GM18511 (cell line): ENCODE measurements around the gene AGPAT1.
A peak's percentile ranks its signal among the peaks of the same experiment; 100 is the strongest.
"Not testable (repeated sequence)": the region's sequence is repeated elsewhere in the genome, so short reads cannot be mapped to it uniquely, and the experiment has no call there.

Experiments
- ATAC-seq: cut with Tn5 transposase; IDR thresholded peaks from one replicate; pipeline ENCODE4 v1.9.1; 2021; ENCODE audit warnings: mild to moderate bottlenecking, moderate library complexity; ENCODE audit not compliant: unreplicated experiment

The AGPAT1 gene

DNA sequence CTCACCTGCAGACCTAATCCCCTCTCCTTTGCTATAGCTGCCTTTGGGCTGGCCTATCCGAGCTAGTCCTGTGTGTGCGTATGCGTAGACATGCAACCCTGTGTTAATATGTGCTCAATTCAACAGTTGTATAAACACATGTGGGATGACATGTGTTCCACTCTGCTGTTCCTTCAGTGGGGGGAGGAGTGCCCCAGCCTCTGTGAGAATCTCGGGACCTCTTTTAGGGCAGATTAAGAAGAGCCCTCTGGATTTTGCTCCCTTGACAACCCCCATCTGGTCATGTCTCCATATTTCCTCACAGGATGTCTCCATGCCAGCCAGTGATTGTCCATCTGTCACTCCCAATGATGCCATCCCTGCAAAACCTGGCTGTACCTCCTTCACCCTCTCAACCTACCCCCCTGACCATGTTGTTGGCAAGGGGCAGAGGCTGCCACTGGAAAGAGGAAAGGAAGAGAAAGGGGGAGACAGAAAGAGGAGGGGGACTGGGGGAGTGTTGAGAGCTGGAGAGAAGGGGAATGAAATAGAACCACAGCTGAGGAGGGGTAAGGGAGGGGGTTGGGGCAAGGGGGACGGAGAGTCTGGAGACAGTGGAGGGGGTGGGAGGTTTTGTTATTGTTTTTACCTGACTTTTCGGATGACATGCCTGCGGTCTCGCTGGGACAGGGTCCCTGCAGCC lies 24.6 kb downstream of the AGPAT1 start:
- ATAC-seq: no peak

DNA sequence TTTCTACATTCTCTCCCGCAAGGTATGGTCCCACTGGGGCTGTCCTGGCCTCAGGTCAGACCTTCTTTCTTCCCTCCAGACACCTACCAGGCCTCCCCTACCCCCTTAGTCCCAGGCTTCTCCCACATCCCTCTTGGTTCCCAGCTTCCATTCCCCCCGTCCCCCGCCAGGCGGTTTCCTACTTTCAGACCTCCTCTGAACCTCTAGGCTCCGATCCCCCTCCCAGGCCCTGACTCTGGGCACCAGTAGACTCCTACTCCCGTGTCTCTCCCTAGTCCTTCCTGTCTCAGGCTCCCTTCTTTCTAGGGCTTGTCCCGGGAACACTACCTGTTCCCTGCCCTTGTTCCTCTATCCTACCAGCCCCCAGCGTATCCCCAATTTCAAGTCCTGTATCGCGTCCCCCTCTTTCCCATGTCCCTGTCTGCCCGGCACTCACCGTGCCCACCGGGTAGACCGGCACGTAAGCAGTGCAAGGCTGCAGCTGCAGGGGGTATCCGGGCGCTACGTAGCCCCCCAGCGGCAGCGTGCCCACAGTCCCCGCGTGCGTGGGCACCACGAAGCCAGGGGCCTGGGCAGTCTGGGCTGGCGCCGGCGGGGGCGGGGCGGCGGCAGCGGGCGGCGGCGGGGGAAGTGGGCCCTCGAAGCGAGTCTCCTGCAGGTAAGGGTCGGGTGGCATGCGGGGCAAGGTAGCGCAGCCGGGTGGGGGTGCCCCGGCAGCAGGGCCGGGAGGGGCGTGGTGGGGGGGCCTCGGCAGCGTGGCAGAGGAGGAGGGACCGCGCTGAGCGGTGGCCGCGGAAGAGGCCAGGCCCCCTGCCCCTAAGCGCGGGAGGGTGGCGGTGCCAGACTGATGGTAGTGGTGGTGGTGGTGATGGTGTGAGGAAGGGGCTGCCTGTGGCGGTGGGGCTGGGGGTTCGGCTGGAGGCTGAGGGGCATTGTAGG lies 25.7 kb downstream of the AGPAT1 start:
- no peak for ATAC-seq

DNA sequence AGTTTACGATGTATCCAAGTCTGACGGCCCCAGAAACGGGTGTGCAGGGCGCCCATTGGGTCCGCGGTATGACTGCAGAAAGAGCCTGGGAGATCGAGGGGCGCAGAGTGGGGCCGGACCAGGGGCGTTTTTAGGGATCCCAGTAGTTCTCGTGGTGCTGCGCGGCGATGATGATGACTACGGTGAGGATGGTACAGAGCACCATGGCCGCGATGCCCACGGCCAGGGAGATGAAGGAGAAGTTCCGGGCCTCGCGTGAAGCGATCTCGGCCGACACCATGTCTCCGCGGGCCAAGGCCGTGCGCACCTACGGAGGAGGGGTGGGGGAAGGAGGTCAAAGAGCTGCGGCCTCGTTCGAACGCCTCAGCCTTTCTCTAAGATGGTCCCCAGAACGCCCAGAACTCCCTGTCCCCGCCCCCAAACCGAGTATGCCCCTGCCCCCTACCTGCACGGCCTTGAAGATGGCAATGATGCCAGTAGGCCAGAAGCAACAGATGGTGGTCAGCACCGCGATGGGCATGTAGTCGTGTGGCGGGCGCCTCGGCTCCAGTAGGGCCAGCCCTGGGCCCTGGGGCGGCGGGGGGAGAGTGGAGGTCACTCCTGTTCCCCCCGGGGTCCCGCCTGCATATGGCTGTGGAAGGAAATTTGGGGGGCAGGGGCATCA lies 26.7 kb downstream of the AGPAT1 start:
- ATAC-seq: no peak

DNA sequence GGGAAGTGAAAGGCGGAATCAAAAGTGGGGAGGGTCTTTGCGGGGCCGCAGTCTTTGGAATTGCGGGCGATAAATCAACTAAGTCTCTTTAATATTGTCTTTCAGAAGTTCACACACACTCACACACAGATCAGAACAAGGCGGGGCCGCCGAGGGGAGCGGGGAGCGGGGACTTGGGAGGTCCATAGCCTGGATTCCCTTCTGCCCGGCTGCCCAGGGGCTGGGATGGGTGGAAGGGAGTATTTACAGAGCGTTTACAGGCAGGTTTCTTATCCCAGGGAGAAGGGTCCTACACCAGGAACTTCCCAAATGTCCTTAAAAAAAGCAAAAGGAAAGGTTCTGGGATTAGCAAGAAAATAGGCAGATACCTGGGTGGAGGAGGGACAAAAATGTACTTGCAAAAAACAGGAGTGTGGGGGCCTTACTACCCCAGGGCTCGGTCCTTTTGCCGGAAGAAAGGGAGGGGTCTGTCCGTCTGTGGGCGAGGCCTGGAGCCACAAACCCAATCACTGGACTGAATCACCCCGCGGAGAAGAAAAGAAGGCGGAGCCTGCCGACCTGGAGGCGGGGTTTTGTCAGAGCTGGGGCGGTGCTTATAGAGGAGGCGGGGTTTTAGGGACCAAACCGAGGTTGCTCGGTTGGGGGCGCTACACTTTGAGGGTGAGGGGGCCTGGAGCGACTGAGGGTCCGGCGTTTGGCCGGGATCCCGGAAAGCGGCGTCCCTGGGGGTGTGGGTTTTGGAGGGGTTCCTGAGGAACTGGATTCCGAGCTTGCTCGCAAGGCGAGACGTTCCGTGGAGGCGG lies 27.4 kb downstream of the AGPAT1 start:
- ATAC-seq: no peak

DNA sequence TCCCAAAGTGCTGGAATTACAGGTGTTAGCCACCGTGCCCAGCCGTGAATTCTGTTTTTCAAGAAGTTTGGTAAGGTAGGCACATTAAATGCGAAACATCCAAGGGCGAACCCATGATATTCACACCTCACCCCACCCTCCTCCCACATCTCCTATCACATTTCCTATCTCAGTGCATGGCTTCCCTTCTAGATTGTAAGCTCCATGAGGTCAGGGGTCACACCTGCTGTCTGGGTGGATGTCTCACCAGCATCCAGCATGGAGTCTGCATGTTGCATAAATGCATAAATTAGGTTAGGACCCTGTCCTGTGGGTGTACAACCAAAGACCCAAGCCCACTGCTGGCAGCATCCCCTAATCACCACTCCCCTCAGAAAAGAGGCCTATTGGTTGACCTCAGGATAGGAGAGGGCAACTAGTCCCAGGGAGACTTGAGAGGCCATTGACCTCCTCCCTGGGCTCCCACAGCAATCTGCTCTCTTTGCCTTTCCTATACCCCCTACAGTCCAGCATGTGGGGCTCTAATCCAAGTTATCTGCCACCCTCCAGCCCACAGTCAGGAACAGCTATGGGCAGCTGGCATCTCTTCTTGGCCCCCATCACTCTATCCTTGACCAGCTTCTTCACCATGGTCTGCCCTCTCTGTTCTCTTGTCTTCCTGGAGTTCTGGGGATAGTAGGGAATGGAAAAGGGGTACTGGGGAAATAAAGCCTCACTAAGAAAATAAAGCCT lies 28.3 kb downstream of the AGPAT1 start:
- no peak for ATAC-seq

DNA sequence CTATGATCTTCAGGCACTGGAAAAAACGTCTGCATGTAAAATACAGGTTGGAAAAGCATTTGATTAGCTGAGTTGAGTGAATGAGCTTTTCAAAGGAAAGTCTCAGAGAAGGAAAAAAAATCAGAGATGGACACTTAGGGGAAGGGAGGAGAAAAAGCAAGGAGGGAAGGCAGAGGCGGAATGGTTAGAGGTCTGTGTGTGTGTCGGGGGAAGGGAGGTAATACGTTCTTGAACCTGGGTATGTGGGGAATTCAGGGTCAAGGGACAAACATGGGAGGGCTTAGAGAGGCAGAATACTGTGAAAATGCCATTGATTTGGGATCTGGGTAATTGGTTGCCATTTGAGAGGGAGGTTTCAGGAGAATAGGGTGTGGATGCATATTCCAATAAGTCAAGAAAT lies 29.2 kb downstream of the AGPAT1 start:
- ATAC-seq: no peak

DNA sequence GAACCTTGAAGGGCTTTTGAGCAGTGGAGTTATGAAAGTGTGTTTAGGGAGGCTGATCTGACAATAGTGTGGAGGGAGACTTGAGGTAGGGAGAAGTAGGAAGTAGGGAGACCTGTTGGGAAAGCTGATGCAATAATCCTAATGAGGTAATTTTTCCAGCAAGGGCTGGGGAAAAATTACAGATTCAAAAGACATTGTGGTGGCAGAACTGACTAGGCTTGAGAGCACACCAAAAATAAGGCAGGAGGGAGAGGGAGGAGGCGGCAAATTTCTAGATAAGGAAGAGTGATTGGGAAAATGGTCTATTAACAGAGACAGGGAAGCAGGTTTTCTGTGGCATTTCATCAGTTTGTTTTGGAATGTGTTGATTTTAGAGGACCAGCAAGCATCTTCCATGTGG lies 29.6 kb downstream of the AGPAT1 start:
- no peak for ATAC-seq

DNA sequence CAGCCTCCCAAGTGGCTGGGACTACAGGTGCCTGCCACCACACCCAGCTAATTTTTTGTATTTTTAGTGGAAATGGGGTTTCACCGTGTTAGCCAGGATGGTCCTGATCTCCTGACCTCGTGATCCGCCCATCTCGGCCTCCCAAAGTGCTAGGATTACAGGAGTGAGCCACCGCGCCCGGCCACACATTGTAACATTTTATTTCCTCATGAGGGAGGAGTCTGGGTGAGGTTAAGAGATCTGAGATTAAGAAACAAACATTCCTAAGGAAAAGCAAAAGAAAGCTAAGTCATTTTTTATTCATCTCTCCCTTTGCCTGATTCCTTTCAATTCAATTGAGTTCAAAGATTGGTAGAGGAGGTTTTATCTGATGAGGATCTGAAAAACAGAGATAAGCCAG lies 31.6 kb downstream of the AGPAT1 start:
- ATAC-seq: not testable (repeated sequence)

DNA sequence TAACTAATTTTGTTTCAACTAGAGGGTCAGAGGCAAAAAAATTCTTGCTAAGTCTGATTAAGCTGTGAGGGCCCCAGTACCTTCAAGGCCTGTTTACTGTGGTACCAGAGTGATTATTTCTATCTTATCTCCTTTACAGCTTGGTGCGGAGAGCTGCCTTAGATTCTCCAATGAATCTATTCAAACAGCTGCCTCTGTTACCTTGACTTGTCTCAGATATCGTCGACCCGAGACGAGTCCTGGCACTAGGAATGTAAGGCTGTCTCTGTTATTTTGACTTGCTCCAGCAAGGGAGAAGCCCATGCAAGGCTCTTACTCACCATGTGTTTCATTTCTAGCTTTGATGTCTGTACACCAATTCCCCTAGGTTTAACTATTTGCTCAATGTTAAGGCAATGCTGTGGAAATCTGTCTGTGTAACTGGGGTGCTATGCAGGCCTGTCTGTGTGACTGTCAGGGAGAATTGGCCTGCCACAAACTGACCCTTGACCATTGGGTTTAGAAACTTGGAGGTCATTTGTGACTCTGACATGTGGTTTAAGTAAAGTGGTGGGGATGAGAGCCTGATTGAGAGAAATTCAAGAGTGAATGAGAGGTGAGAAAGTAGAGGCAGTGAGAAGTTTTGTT lies 35.4 kb downstream of the AGPAT1 start:
- no peak for ATAC-seq

DNA sequence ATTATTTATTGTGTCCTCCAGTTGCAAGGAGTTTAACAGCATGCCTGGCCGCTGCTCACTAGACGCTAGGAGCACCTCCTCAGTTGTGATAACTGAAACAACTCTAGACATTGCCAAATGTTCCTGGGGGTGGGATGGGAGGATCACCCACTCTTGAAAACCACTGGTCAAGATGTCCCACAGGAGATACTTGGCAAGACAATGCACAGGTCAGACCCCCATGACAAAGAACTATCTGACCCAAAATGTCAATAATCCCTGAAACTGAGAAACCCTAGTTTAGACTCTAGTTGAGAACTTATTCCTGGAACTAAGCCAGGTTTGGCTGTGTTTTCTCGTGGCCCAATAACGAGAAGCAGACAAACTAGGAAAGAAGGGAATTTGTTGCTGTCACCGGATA lies 36.3 kb downstream of the AGPAT1 start:
- ATAC-seq: no peak

DNA sequence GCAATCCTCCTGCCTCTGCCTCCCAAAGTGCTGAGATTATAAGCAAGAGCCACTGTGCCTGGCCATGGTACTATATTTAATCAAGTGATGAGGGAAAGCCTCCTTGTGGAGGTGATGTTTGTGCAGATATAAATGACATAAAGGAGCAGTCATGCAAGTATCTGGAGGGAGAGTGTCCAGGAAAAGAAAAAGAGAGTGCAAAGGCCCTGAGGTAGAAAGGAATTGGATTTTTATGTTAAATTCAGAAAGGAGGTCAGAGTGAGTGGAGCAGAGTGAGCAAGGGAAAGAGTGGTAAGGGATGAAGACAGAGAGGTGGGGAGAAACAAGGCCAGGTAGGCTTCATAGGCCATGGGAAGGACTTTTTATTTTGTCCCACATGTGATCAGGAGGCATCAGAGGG lies 38.4 kb downstream of the AGPAT1 start:
- no peak for ATAC-seq

DNA sequence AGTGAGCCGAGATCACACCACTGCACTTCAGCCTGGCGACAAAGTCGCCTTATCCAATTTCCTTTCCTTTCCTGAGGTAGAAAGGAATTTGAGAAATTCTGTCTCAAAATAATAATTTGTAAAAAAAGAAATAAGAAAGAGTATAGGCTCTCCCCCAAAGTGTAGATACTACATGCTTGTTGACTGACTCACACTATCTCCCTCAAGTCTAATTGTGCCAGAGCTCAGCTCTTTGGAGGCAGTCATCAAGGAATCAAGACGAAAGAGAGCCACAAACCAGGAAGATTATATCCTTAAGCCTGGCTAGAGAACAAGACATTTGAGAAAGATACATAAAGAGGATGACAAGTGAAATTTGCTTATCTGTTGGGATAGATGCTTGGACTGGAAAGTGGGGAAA lies 42.1 kb downstream of the AGPAT1 start:
- no peak for ATAC-seq

DNA sequence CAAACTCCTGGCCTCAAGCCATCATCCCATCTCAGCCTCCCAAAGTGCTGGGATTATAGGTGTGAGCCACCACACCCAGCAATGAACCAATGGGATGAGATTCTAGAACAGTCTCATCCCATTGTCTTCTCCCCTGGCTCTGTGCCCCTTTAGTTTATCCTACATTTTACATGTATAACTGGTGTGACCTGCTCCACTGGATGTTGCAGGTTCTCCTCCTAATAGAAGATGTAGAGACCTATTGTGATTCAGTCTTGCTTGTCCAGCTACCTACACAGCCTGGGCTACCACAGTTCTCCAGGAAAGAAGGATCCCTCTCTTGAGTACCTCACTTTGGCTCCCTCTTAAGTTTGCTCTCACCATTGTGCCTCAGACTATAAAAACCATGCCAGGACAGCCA lies 43.8 kb downstream of the AGPAT1 start:
- no peak for ATAC-seq

DNA sequence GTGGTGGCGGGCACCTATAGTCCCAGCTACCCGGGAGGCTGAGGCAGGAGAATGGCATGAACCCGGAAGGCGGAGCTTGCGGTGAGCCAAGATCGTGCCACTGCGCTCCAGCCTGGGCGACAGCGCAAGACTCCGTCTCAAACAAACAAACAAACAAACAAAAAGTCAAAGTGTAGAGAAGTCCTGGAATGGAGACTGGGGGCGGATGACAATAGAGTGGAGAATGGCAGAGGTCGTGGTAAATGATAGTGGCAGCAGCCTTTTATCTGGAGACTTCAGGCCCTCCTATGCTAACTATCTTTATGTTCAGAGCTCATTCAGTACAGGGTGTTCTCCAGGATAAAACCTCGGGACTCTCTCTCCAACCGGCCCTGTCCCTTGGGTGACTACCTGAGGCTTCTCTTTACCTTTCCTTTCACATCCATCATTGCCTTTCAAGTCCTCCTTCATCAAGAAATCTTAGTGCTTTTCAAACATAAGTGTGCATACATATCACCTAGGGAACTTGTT lies 44.4 kb downstream of the AGPAT1 start:
- ATAC-seq: no peak

DNA sequence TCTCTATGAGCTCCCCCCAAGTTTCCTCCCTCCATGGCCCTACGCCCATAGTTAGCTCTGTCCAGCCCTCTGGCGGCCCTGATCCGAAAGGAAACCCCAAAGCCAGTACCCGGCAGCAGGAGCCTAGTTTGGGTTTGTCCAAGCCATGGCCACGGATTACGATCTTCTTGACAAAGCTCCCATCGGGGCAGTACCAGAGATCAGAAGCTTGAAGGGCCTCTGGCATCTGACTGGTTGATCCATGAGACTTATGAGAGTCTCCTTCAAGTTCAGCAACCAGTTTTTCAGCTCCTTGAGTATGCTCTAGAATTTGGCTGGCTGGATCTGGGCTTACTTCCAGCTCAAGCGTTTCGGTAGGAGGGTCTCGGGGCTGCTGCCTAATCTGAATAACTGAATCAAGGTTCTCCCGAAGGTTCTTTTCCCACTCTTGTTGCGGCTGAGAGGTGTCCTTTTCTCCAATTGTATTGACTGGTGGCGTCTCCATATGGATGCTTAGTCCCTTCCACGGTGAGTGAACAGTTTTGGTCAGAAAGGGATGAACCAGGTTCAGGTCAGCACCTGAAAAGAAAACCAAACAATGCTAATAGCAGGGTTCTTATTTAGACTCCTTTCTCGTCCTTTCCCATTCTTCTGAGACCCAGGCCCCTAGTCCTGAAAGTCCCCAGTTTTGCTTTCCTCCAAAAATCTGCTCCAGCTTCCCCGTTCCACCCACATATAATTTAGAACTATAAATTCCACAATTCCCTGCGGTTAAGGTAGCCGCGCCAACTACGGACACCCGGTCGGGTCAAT lies 46.4 kb downstream of the AGPAT1 start:
- no peak for ATAC-seq

DNA sequence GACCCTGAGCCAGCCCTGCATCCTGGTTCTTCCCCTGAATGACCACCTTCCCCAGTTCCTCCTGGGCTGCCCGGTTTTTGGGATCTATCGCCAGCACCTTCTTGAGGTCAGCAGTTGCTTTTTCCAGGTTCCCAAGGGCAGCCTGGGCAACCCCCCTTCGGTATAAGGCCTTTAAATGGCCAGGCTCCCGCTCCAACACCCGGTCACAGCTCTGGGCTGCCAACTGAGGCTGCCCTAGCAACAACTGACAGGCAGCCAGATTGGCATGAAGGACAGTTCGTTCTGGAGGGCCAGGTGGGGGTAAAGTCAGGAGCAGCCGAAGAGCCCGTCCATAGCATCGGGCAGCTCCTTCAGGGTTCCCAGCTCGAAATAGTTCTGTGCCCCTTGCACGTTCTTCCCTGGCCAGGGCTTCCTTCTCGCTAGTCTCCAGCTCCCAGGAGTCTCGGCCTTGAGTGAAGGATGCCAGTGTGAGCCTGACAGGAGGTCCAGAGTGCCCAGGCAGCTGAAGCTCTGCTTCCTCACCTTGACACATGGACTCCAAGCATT lies 47.1 kb downstream of the AGPAT1 start:
- ATAC-seq: no peak

DNA sequence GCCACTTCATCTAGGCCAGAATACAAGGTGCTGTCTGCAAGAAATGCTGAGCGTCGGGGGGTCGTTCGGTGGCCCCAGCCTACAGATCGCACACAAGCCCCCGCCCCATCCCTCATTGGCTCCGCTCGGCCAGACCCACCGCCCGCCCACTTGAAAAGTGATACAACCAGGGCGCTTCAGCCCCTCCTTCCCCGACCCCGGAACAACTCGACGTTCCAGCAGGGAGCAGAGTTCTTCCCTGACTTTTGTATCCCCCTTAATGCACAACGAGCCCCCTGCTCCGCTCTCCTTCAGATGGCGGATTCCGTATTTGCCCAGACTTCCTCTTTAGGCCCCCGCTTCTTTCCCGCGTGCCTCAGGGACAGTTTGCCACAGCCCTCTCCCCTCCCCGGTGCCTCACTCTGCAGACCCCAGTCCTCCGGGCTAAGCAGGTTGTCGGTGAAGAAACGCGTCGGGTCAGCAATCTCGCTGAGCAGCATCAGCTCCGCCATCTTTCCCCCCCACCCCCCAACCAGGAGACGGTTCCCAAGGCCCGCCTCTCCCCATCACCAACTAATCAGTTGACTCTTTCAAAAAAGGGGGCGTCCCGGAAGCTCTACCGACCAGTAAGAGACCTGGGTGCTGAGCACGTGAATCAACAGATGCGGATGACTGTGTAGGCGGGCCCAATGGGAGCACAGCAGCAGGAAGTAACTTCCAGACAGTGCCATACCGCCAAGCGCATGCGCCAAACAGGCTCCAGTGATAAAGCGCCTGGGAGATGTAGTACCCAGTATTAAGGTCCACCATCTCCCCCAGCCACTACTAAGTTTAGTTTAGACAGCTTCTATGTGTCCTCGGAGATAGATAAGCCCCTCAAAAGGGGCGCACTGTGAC lies 47.9 kb downstream of the AGPAT1 start, which contains the start of gene ATF6B:
ATF6B (minus strand) TSS at position 530 of the 876 bp plus-strand sequence; CDS start at position 491, 39 bp downstream.
- ATAC-seq: peak; percentile 92

DNA sequence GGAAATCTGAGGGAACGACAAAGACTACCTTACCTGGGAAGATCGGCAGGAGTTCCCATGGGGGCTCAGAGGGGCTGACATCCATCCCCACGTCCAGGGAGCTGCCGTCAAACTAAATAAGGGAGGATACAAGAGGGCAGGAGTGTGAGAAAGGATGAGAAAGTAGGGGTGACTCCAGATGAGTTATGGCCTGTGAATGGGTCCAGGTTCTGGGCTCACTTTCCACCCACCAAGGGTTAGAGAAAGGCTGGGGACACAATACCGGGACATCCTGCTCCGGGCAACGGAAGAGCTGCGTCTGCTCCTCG lies 48.5 kb downstream of the AGPAT1 start:
- no peak for ATAC-seq
